ENCODE measurements around the gene CLNK.

DNA sequence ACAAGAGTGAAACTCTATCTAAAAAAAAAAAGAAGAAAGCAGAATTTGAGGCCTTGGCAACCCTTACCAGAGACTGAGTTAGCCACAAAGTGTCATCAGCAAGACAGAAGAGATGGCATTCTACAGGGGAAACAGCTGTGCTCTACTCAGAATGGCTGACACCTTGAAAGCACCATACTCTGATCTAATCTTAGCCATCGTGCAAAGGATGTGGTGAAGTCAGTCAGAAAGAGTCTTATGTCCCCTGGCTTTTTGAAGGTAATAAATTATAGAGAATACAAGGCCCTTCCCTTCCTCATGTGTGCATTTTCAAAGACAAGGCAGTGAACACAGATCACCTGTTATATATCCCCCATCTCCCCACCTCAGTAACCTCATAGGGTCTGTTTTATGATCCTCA, 13.2 kb downstream of the CLNK start:
- no peak for TF ChIP-seq GATA3 (IDR thresholded peaks at IDR 0.05; ENCODE audit: low read depth, low read length)
- TF ChIP-seq GATA2 (IDR thresholded peaks at IDR 0.05; ENCODE audit: low read depth, low read length) = no peak

Measured in SH-SY5Y (cell line).